ENCODE results near the gene SLC22A12.

Gene SLC22A12

GRCh38 chr11:64638018-64638665 lies 47.1 kb downstream of the SLC22A12 start:
- H3K27ac Mint-ChIP-seq: no peak overlapping the region
- H3K36me3 Mint-ChIP-seq: no peaks in the 10 kb centered on the region
- peaks cover 14% of the 10 kb centered on the region for H3K27me3 Mint-ChIP-seq
- H3K4me1 Mint-ChIP-seq: peaks cover 13% of the 10 kb centered on the region
- no peak overlapping the region for H3K4me3 Mint-ChIP-seq
- H3K9me3 Mint-ChIP-seq: no peaks in the 10 kb centered on the region

GRCh38 chr11:64638829-64639228 lies 47.8 kb downstream of the SLC22A12 start:
- Mint-ChIP-seq H3K4me3 (no peak overlapping the region), H3K36me3 (no peaks in the 10 kb centered on the region), H3K27me3 (peaks cover 17% of the 10 kb centered on the region), H3K27ac (no peak overlapping the region), H3K9me3 (no peaks in the 10 kb centered on the region), H3K4me1 (peaks cover 6% of the 10 kb centered on the region)

GRCh38 chr11:64639885-64640284 lies 48.9 kb downstream of the SLC22A12 start:
- H3K27ac Mint-ChIP-seq: no peak overlapping the region
- H3K4me3 Mint-ChIP-seq: no peak overlapping the region
- H3K27me3 Mint-ChIP-seq: peaks cover 25% of the 10 kb centered on the region
- H3K36me3 Mint-ChIP-seq: no peaks in the 10 kb centered on the region
- no peaks in the 10 kb centered on the region for H3K4me1 Mint-ChIP-seq
- no peaks in the 10 kb centered on the region for H3K9me3 Mint-ChIP-seq

- Mint-ChIP-seq H3K4me1 (no peaks in the 10 kb centered on the region), H3K4me3 (no peak overlapping the region), H3K27me3 (peaks cover 28% of the 10 kb centered on the region), H3K27ac (no peak overlapping the region), H3K9me3 (no peaks in the 10 kb centered on the region), H3K36me3 (no peaks in the 10 kb centered on the region)
Observed at GRCh38 chr11:64641596-64642417, 50.8 kb downstream of the SLC22A12 start.

- no peak overlapping the region for H3K27ac Mint-ChIP-seq
- no peaks in the 10 kb centered on the region for H3K9me3 Mint-ChIP-seq
- H3K4me3 Mint-ChIP-seq: no peak overlapping the region
- H3K27me3 Mint-ChIP-seq: peaks cover 28% of the 10 kb centered on the region
- no peaks in the 10 kb centered on the region for H3K4me1 Mint-ChIP-seq
- no peaks in the 10 kb centered on the region for H3K36me3 Mint-ChIP-seq
Observed at GRCh38 chr11:64642418-64642735, 51.4 kb downstream of the SLC22A12 start.

GRCh38 chr11:64642871-64643255 lies 51.8 kb downstream of the SLC22A12 start:
- H3K9me3 Mint-ChIP-seq: no peaks in the 10 kb centered on the region
- H3K27me3 Mint-ChIP-seq: peaks cover 24% of the 10 kb centered on the region
- H3K4me1 Mint-ChIP-seq: no peaks in the 10 kb centered on the region
- H3K36me3 Mint-ChIP-seq: no peaks in the 10 kb centered on the region
- H3K27ac Mint-ChIP-seq: no peak overlapping the region
- H3K4me3 Mint-ChIP-seq: no peak overlapping the region

GRCh38 chr11:64643256-64643881 lies 52.3 kb downstream of the SLC22A12 start:
- Mint-ChIP-seq H3K9me3 (no peaks in the 10 kb centered on the region), H3K27me3 (peaks cover 24% of the 10 kb centered on the region), H3K4me1 (no peaks in the 10 kb centered on the region), H3K27ac (no peak overlapping the region), H3K4me3 (no peak overlapping the region), H3K36me3 (no peaks in the 10 kb centered on the region)

GRCh38 chr11:64643920-64644646 lies 53.1 kb downstream of the SLC22A12 start:
- Mint-ChIP-seq H3K27me3 (peaks cover 22% of the 10 kb centered on the region), H3K36me3 (no peaks in the 10 kb centered on the region), H3K27ac (no peak overlapping the region), H3K9me3 (no peaks in the 10 kb centered on the region), H3K4me3 (peak overlapping the region; percentile 43), H3K4me1 (no peaks in the 10 kb centered on the region)

GRCh38 chr11:64644647-64645275 lies 53.7 kb downstream of the SLC22A12 start:
- Mint-ChIP-seq H3K4me3 (no peak overlapping the region), H3K27me3 (peaks cover 22% of the 10 kb centered on the region), H3K4me1 (no peaks in the 10 kb centered on the region), H3K36me3 (no peaks in the 10 kb centered on the region), H3K27ac (no peak overlapping the region), H3K9me3 (no peaks in the 10 kb centered on the region)

GRCh38 chr11:64647019-64647779 lies 56.2 kb downstream of the SLC22A12 start:
- H3K4me1 Mint-ChIP-seq: no peaks in the 10 kb centered on the region
- no peaks in the 10 kb centered on the region for H3K36me3 Mint-ChIP-seq
- no peak overlapping the region for H3K4me3 Mint-ChIP-seq
- H3K27ac Mint-ChIP-seq: no peak overlapping the region
- H3K27me3 Mint-ChIP-seq: peaks cover 22% of the 10 kb centered on the region
- no peaks in the 10 kb centered on the region for H3K9me3 Mint-ChIP-seq

- Mint-ChIP-seq H3K4me3 (no peak overlapping the region), H3K9me3 (no peaks in the 10 kb centered on the region), H3K27ac (no peak overlapping the region), H3K36me3 (no peaks in the 10 kb centered on the region), H3K27me3 (peaks cover 20% of the 10 kb centered on the region), H3K4me1 (no peaks in the 10 kb centered on the region)
Observed at GRCh38 chr11:64648551-64648950, 57.5 kb downstream of the SLC22A12 start.

- no peaks in the 10 kb centered on the region for H3K9me3 Mint-ChIP-seq
- no peak overlapping the region for H3K4me3 Mint-ChIP-seq
- H3K4me1 Mint-ChIP-seq: no peaks in the 10 kb centered on the region
- no peaks in the 10 kb centered on the region for H3K36me3 Mint-ChIP-seq
- H3K27ac Mint-ChIP-seq: no peak overlapping the region
- H3K27me3 Mint-ChIP-seq: peaks cover 15% of the 10 kb centered on the region
Observed at GRCh38 chr11:64649291-64649697, 58.3 kb downstream of the SLC22A12 start.

- no peaks in the 10 kb centered on the region for H3K36me3 Mint-ChIP-seq
- peaks cover 2% of the 10 kb centered on the region for H3K27me3 Mint-ChIP-seq
- H3K4me3 Mint-ChIP-seq: no peak overlapping the region
- H3K4me1 Mint-ChIP-seq: no peaks in the 10 kb centered on the region
- no peaks in the 10 kb centered on the region for H3K9me3 Mint-ChIP-seq
- H3K27ac Mint-ChIP-seq: no peak overlapping the region
Observed at GRCh38 chr11:64650923-64651523, 60.0 kb downstream of the SLC22A12 start.

All from activated naive CD4-positive, alpha-beta T cell treated with anti-CD3 and anti-CD28 coated beads, Interleukin-2, amount 50 U/mL, for 24 hours (primary cell).